ENCODE data around the gene PDE11A.

PDE11A gene

DNA sequence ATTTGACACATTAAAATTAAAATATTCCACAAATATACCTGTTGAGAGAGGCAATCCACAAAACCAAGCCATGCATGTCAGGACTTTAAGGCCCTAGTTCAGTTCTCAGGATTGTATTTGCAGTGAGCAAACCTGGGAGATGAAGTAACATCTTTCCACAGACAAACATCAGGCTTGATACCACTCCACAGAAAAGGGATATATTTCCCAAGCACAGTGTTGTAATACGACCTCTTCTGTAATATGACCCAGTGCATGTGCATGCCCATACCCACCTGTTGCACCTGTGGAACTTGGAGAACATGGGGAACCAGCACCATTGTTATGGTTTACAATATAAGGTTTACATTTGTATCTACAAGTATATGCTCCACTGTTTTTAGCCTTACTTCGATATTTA, 184.0 kb downstream of the PDE11A start:
- H3K27me3 ChIP-seq (ENCODE audit: low read length) = no peaks in the 10 kb centered on the region
- H3K27ac ChIP-seq (ENCODE audit: low read depth, low read length) = no peak overlapping the region
- H3K9me3 ChIP-seq (ENCODE audit: insufficient read depth, low read length) = no peaks in the 10 kb centered on the region
- no peaks in the 10 kb centered on the region for H3K79me2 ChIP-seq (ENCODE audit: insufficient read depth, low read length)
- no peak overlapping the region for H3K9ac ChIP-seq (ENCODE audit: low read length)
- H4K20me1 ChIP-seq (ENCODE audit: low read depth, low read length) = no peaks in the 10 kb centered on the region
- H3F3A ChIP-seq (ENCODE audit: insufficient read depth) = no peaks in the 10 kb centered on the region
- H3K9me2 ChIP-seq (replicated peaks; ENCODE audit: insufficient read depth, low read length) = no peaks in the 10 kb centered on the region
- H3K4me3 ChIP-seq (ENCODE audit: insufficient read depth, low read length, poor library complexity, severe bottlenecking) = no peak overlapping the region
- H3K36me3 ChIP-seq (ENCODE audit: low read length) = no peaks in the 10 kb centered on the region
- H2AFZ ChIP-seq (ENCODE audit: low read depth, low read length, severe bottlenecking) = no peak overlapping the region
- TF ChIP-seq, protein P1, sequence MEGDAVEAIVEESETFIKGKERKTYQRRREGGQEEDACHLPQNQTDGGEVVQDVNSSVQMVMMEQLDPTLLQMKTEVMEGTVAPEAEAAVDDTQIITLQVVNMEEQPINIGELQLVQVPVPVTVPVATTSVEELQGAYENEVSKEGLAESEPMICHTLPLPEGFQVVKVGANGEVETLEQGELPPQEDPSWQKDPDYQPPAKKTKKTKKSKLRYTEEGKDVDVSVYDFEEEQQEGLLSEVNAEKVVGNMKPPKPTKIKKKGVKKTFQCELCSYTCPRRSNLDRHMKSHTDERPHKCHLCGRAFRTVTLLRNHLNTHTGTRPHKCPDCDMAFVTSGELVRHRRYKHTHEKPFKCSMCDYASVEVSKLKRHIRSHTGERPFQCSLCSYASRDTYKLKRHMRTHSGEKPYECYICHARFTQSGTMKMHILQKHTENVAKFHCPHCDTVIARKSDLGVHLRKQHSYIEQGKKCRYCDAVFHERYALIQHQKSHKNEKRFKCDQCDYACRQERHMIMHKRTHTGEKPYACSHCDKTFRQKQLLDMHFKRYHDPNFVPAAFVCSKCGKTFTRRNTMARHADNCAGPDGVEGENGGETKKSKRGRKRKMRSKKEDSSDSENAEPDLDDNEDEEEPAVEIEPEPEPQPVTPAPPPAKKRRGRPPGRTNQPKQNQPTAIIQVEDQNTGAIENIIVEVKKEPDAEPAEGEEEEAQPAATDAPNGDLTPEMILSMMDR (IDR thresholded peaks at IDR 0.05; ENCODE audit: insufficient read depth, low read length, poor library complexity, severe bottlenecking) = no peak
- no peak overlapping the region for H3K4me2 ChIP-seq (ENCODE audit: low read depth, low read length, poor library complexity, severe bottlenecking)

DNA sequence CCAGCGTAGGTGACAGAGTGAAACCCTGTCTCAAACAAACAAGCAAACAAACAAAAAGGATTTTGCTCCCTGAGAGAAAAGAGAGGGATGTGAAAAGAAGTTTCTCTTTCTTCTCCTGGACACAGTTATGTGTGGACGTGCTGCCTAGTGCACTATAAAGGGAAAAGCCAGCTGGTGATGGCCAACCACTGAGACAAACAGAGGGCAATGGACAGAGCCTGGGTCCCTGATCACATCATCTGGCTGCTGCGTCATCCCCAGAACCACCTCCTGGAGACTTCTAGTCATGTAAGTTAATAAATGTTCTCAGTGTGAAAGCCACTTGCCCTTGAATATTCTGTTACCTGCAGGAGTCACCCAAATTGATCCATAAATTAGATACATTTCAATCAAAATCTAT, 184.9 kb downstream of the PDE11A start:
- no peak for TF ChIP-seq EZH2phosphoT487 (conservative IDR thresholded peaks at IDR 0.05; ENCODE audit: low read length)
- TF ChIP-seq, protein P1 (IDR thresholded peaks at IDR 0.05; ENCODE audit: insufficient read depth, low read length, poor library complexity, severe bottlenecking) = no peak

DNA sequence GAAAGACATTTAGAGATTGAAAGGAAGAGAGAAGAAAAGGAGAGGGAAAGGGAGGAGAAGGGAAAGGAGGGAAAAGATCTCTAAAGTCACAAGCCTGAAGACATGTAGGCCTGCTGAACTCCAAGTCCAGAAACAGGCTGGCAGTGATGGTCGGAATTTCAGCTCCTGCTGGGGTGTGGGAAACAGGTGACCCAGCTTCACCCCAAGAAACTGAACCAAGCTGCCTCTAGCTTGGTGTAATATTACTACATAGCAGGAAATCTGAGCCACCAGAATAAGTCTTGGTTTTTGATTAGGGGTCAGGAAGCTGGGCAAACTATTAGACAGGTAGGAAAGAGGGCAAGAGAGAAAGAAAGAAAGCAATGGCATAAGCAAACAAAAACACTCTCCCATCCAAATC, 185.8 kb downstream of the PDE11A start:
- H3K9me3 ChIP-seq (ENCODE audit: insufficient read depth, low read length) = no peaks in the 10 kb centered on the region
- no peak overlapping the region for H3K9ac ChIP-seq (ENCODE audit: low read length)
- H3K27ac ChIP-seq (ENCODE audit: low read depth, low read length) = no peak overlapping the region
- H3K79me2 ChIP-seq (ENCODE audit: insufficient read depth, low read length) = no peaks in the 10 kb centered on the region
- H2AFZ ChIP-seq (ENCODE audit: low read depth, low read length, severe bottlenecking) = no peak overlapping the region
- no peaks in the 10 kb centered on the region for H4K20me1 ChIP-seq (ENCODE audit: low read depth, low read length)
- H3K27me3 ChIP-seq (ENCODE audit: low read length) = no peaks in the 10 kb centered on the region
- H3K4me3 ChIP-seq (ENCODE audit: insufficient read depth, low read length, poor library complexity, severe bottlenecking) = no peak overlapping the region
- H3K36me3 ChIP-seq (ENCODE audit: low read length) = no peaks in the 10 kb centered on the region
- H3F3A ChIP-seq (ENCODE audit: insufficient read depth) = no peaks in the 10 kb centered on the region
- H3K9me2 ChIP-seq (replicated peaks; ENCODE audit: insufficient read depth, low read length) = no peaks in the 10 kb centered on the region
- H3K4me2 ChIP-seq (ENCODE audit: low read depth, low read length, poor library complexity, severe bottlenecking) = no peak overlapping the region
- TF ChIP-seq EZH2phosphoT487 (conservative IDR thresholded peaks at IDR 0.05; ENCODE audit: low read length) = no peak
- TF ChIP-seq, protein P1 (IDR thresholded peaks at IDR 0.05; ENCODE audit: insufficient read depth, low read length, poor library complexity, severe bottlenecking) = no peak

More for the DNA sequence above, 184.9 kb downstream of the PDE11A start:
- Histone ChIP-seq H3K4me2 (ENCODE audit: low read depth, low read length, poor library complexity, severe bottlenecking) (no peak overlapping the region), H3K27me3 (ENCODE audit: low read length) (no peaks in the 10 kb centered on the region), H3F3A (ENCODE audit: insufficient read depth) (no peaks in the 10 kb centered on the region), H3K9me2 (replicated peaks; ENCODE audit: insufficient read depth, low read length) (no peaks in the 10 kb centered on the region), H3K27ac (ENCODE audit: low read depth, low read length) (no peak overlapping the region), H3K9ac (ENCODE audit: low read length) (no peak overlapping the region), H3K4me3 (ENCODE audit: insufficient read depth, low read length, poor library complexity, severe bottlenecking) (no peak overlapping the region), H4K20me1 (ENCODE audit: low read depth, low read length) (no peaks in the 10 kb centered on the region), H2AFZ (ENCODE audit: low read depth, low read length, severe bottlenecking) (no peak overlapping the region), H3K36me3 (ENCODE audit: low read length) (no peaks in the 10 kb centered on the region), H3K9me3 (ENCODE audit: insufficient read depth, low read length) (no peaks in the 10 kb centered on the region), H3K79me2 (ENCODE audit: insufficient read depth, low read length) (no peaks in the 10 kb centered on the region)

Measured in SU-DHL-6 (cell line).